ENCODE measurements around the gene ROS1.
"Not testable (repeated sequence)": the region's sequence is repeated elsewhere in the genome, so short reads cannot be mapped to it uniquely, and the experiment has no call there.

The ROS1 gene

DNA sequence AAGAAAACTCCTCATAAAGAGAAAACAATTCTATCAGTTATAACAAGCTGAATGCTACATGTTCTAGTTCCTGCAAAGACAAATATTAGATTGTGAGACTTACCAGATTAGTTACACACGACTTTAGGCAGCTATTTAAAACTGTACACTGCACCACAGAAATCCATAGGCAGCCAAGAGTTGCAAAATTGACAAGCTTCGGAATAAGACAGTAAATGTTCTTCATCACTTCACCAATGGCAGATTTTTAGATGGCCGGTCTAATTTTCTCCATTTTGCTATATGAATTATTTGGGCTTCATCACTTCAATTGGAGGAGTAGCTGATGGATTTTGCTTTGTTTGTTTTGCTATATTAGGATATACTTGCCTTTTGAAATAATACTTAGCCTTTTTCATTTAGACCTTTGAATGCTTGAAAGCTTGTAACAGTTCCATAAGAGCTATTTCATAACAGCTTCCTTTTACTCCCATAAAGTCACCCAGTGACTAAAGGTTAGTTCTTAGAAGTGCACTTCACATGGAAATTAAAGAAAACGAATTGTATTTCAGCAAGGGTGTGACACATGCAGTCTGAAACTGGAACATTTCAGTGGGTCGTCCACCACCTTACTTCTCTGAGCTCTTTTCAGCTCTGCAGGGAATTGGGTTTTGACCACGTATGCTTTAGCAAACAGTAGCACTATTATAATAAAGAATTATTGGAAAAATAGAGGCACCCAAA is at the start of gene ROS1:
Gene ROS1, minus strand, starts transcription at position 512 of the 723 bp plus-strand sequence. Its CDS starts 286 bp downstream, at position 226.
- DNase-seq (ENCODE audit: low read depth), result no peak

DNA sequence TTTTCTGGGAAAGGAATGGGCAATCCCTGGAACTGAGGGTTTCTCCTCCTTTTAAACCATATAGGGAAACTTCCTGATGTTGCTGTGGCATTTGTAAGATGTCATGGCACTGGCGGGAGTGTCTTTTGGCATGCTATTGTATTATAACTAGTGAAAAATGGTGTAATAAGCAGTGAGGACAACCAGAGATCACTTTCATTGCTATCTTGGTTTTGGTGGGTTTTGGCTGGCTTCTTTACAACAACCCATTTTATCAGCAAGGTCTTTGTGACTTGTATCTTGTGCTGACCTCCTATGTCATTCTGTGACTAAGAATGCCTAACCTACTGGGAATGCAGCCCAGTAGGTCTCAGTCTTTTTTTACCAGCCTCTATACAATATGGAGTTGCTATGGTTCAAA is 47.7 kb upstream of the ROS1 start:
- no peak for DNase-seq (ENCODE audit: low read depth)

DNA sequence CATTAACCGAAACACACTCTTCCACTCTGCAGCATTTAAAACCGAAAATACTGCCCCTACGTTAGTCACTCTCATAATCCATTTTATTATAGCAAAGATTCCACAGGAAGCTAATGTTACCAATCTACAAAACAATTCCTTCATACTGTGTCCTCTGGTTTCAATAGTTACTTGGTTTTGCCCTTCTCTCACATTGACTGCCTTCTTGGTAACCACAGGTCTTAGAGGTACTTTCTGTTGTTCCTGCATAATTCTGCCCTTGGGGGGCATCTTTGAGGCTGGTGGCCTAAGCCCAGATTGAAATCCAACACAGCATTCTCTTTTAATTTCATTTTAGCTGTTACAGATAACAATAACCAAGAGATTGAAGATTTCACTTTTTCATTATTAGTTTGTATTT is 46.9 kb upstream of the ROS1 start:
- DNase-seq (ENCODE audit: low read depth), result no peak

DNA sequence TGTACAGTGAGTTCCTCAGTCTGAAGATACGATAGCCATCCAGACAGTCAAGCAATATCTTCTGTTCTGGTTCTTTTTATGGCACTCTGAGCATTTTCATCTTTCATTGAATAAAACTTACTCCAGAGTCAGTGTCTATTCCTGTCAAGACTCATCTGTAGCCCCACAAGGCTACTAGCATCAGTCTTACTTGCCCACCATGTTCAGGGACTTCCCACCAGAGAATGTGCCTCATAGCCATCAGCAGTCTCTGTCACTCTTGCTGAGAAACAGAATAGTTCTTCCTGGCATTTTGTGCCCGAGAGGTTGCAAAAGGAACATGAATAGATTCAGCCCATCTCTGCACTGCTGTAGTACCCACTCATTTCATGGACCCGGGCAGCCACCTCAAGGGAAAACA is 44.0 kb upstream of the ROS1 start:
- no peak for DNase-seq (ENCODE audit: low read depth)

DNA sequence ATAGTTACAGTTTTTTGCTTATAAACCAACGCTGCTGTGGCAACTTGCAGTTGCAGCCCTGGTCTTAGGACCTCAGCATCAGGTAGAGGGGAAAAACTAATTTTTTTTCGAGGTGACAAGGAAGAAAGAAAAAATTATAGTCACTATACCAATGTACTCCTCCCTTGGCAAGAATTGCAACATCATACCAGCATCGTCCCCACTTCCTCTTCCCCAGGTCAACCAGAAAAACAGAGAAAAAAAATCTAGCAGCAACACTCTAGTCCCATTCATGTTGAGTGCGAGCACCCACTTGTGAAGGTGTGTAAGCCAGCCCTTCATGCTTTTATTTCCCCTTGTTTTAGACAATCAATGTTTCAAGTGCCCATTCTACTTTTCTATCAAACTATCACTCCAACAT is 43.6 kb upstream of the ROS1 start:
- DNase-seq (ENCODE audit: low read depth), result no peak

DNA sequence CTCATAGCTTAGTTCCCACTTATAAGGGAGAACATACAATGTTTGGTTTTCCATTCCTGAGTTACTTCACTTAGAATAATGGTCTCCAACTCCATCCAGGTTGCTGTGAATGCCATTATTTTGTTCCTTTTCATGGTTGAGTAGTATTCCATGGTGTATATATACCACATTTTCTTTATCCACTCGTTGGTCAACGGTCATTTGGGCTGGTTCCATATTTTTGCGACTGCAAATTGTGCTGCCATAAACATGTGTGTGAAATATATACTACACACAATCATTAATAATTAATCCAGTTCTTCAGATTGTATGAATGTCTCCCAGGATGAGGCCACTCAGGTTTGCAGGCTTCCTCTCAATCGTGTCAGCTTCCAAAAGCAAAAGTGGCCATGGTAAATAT is 42.8 kb upstream of the ROS1 start:
- not testable (repeated sequence) for DNase-seq (ENCODE audit: low read depth)

DNA sequence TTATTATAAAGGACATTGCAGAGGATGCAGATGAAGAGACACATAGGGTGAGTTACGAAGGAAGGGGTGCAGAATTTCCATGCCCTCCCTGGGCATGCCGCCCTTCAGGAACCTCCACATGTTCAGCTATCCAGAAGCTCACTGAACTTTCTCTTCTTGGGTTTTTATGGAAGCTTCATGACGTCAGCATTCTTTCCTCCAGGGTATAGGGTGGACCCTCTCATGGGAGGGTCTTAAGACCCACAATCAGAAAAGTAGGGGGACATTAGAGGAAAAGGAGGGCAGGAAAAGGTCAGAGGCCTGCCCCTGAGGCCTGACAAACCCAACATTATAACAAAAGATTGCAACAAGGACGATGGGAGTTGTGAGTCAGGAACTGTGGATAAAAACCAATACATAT is 42.1 kb upstream of the ROS1 start:
- DNase-seq (ENCODE audit: low read depth), result no peak

DNA sequence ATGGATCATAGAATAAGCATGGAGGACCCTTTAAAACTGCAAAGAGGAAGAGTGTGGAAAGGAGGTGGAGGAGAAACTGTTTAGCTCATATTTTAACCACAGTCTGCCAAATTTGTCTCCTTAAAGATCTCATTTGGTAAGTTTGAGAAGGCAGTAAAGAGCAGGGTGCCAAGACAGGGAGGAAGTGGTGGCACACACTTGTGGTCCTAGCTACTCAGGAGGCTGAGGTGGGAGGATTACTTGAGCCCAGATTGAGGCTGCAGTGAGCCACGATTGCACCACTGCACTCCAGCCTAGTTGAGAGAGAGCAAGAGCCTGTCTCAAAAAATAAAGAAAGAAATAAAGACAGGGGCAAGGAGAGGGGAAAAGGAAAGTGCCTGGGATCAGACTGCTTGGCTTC is 39.9 kb upstream of the ROS1 start:
- DNase-seq (ENCODE audit: low read depth), result no peak

DNA sequence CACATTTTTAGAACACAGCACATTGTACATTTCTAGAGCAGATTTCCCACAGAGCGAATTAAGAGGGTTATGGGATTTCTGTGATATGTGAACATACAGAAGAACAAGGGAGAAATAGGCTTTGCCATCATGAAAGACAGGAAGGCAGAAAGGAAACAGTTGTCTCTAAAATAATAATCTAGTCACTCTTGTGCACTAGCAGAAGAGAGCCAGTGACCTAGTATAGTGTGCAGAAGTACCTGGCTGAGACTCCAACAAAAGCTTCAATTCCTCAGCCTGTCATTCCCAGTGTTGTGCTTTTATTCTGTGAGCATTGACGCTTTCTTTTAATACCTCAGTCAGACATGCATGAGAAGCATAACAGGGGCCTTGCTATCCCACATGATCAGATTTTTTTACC is 39.0 kb upstream of the ROS1 start:
- no peak for DNase-seq (ENCODE audit: low read depth)

DNA sequence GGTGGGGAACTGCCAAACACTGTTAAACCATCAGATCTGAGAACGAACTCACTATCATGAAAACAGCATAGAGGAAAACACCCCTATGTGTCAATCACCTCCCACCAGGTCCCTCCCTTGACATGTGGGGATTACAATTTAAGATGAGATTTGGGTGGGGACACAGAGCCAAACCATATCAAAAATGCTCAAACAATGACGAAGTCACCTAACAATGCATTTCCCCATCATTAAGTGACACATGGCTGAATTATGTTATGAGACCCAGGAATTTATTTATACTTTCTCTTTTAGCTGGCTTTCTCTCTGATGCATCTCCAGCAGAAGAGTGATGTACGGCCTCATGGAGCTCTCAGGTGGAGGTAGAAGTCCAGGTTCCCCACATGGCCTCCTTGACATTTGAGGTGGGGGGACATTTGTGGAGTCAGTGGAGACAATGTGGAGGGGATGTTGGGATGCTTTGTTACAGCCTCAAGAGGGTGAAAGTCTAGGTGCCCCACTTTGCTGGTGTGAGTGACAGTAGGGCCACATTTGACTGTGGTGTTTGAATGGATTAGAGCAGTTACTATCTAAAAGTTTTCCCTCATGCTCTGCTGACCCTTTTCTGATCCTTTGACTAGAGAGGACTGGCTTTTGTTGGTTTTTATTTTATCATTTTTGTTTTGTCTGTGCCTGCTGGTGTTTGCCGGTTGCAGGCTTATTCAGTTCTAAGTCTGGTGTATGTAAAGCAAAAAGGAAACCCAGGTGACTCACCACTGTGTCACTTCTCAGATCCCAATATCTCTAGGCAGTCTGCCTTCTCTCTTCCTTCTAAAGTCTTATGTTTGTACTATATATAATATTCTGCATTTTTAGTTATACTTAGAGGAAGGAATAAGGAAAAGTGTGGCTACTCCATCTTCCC is 38.3 kb upstream of the ROS1 start:
- DNase-seq (ENCODE audit: low read depth), result no peak

DNA sequence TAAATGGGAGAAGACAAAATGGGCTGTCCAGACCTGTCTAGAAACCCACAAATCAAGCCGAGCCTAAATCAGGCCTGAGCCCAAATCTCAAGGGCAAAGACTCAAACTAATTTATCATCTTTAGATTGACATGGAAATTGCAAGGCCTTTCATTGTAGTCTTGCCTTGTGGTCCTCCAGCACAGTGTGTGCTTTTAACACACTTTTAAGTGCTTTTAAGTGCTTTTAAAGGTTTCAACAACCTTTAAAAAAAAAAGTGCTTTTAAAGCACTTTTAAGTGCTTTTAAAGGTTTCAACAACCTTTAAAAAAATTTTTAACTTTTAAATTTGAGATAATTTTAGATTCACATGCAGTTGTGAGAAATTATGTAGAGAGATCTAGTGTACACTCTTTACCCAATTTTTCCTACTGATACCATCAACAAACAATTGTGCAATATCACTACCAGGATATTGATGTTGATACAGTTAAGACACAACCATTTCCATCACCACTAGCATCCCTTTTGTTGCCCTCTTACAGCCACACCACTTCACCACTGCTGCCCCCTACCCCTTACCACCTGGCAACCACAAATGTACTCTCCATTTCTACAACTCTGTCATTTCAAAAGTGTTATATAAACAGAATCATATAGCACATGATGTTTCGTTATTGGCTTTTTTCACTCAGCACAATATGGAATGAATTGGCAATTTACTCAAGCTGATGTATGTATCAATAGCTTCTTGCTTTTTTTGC is 33.6 kb upstream of the ROS1 start:
- no peak for DNase-seq (ENCODE audit: low read depth)

DNA sequence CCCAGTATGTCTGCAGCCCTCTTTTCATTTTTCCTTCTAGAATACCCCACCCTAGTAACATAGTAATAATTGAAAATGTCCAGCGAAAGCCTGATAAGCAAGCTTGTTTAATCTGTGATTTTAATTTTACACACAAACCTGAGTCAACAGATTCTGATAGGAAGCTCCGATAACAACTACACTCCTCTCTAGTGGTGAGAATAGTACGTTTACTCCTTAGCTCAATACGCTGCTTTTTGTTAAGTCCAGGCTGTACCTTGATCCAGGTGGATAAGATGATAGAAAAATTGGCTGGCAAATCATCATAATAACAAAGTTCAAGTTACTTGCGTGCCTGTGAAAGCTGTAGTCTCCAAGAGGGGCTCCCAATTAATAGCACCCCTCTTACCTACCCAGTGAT is 31.3 kb upstream of the ROS1 start:
- no peak for DNase-seq (ENCODE audit: low read depth)

DNA sequence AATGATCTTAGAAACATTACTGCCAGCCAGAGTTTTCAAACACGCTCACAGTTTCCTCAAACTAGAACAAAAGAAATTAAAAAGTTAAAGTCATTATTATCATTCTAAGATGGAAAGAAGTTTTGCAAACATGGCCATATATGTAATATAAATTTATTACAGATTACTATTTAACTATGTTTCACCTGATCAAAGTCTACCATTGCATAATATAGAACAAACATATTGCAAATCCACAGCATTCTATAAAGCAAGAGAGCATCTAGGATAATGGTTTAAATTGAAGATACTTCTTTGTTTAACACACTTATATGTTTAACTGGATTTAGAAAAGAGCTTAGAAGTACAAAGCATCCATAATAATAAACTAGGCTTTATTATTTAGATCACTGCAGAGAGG is 30.5 kb upstream of the ROS1 start:
- no peak for DNase-seq (ENCODE audit: low read depth)

DNA sequence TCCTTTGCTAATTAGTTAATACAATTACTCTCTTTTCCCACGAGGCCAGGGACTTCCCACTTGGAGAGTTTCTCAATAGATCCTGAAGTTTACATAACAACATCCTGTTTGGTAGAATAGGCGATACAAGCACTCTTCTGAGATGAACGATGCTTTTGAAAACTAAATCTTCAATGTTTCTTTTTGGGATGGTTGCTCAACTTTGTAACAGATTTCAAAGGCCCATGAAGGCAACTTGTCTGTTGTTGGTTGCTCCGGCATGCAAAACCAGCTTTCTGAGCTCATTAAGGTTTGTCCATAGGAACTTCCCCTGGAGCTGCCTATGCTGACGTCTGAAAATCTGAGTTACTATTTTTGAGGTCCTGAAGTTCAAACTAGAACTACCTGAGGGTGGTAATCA is 25.9 kb upstream of the ROS1 start:
- DNase-seq (ENCODE audit: low read depth), result no peak

DNA sequence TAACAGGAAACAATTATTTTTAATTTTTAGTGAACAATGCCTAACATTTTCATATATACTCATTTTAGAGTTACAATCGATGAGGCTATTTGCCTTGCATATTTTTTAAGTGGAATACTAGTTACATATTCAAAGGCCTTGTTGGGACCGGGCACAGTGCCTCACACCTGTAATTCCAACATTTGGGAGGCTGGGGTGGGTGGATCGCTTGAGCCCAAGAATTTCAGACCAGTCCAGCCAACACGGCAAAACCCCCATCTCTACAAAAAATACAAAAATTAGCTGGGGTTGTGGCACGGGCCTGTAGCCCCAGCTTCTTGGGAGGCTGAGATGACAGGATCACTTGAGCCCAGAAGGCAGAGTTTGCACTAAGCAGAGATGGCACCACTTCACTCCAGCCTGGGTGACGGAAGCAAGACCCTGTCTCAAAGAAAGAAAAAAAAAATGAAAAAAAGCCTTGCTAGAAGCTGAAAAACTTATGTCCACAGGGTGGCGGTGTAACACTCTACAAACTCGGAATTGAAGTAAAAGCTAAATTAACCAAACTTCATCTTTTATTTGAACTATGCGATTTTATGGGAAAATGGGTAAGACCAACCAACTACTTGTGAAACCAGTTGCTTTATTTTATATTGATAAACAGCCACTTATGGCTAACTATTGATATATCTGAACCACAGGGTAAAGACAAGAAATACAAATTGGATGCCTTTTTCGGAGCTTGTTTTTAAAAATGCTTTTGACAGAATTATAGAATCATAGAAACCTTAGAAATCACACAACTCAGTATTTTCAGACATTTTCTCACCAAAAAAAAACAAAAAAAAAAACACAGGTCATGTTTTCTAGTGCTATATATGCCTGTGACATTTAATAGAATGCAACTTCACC is 24.1 kb upstream of the ROS1 start:
- peak; percentile 11 for DNase-seq (ENCODE audit: low read depth)

DNA sequence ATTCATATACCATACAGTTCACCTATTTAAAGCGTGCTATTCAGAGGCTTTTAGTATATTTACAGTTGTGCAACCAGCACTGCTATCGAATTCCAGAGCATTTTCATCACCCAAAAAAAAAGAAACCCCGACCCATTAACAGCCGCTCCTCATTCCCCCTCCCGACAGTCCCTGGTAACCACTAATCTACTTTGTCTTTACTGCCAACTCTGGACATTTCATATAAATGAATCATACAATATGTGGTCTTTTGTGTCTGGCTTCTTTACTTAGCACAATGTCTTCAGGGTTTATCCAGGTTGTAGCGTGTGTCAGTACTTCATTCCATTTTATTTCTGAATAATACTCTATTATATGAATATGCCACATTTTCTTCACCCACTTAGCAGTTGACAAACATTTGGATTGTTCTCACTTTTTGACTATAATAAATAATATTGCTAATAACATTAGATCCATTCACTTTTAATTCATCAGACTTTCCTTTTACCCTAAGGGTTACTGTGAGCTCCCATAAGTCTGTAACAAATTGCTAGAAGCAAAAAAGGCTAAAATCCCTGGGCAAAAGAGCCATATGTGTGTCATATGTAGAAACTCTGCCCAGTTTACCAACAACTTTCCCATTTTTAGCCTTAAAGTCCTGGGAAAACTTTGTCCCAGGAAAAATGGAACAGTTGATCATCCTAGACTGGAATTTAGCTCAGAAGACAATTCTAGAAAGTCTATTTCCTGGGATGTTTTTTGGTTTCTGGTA is 23.2 kb upstream of the ROS1 start:
- DNase-seq (ENCODE audit: low read depth), result no peak

DNA sequence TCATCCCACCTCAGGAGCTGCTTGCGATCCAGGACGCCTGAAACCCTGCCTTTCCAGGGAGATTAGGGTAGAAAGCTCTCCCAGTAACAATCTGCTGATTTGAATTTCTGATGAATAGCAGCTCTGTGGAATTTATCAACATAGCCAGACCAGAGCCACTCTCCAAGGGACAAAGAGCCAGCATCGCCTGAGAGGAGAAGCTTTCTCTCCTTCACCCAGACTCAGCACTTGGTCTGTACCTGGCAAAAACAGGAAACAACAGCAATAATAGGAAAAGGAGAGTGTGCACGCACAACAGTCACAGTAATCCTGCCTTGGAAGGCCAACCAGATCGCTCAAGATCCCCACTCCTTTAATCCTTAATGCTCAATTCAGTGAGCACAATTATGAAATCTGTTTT is 22.3 kb upstream of the ROS1 start:
- DNase-seq (ENCODE audit: low read depth), result no peak

DNA sequence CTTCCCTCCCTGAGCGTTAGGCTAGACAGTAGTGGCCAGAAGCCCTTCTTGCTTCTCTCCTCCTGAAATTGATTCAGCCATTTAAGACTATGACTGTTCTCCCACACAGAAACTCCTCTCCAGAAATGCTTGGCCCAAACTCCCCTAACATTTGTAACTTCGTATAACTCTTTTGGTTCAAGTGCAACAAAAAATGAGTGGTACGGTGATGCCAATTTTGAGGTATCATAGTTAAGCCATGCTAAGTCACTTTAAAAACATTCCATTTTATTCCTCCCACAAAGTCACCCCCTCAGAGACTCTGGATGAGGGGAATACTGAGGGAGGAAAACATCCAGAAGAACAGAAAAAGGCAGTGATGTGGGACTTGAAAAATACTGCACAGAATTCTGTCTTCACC is 21.1 kb upstream of the ROS1 start:
- no peak for DNase-seq (ENCODE audit: low read depth)

DNA sequence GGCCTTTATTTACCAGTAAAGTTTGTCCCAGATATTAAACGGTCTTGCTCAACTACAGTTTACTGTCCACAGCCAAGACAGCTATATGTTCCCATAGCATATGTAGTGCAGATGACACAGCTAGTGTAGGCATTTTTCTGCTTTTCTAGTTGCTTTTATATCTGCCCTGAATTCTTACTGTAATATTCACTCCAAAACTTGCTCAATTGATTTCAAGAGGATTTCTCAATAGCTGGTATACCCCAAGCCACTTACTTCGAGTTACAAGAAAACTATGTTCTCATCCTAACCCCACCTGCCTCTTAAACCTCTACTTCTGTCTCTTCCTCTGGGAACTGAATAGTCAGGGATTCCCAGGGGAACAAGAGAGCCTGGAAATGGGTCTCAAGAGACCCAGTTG is 18.9 kb upstream of the ROS1 start:
- DNase-seq (ENCODE audit: low read depth), result no peak

DNA sequence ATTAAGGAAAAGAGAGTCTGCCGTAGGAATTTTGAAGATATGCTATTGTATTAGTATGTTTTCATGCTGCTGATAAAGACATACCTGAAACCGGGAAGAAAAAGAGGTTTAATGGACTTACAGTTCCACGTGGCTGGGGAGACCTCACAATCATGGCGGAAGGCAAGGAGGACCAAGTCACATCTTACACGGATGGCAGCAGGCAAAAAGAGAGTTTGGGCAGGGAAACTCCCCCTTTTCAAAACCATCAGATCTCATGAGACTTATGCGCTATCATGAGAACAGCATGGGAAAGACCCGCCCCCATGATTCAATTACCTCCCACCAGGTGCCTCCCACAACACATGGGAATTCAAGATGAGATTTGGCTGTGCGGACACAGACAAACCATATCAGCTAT is 16.6 kb upstream of the ROS1 start:
- not testable (repeated sequence) for DNase-seq (ENCODE audit: low read depth)

DNA sequence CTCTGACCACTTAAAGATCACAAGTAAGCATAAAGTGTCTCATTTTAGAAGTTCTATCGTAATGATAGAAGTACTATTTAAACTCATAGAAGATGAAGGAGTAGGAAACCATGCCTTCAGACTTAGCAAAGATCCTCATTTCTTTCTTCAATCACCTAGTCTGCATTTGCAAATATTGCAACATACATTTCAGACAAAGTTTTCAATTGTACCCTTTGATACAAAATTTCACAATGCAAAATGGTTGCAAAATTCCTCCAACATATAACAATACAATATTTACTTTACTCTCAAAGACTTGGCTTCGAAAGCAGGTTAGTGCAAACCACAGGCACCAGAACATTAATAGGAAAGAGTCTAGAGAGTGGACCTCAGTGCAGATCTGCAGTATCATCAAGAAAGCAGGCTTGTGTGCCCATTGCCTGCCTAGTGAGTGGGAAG is 16.1 kb upstream of the ROS1 start:
- DNase-seq (ENCODE audit: low read depth), result no peak

Data from T-helper 22 cell (primary cell).